Activated naive CD8-positive, alpha-beta T cell (primary cell): ENCODE data around the gene EIF4G2.

Source experiments
- H3K27ac Mint-ChIP-seq: one replicate; pipeline ENCODE4 v1.8.0; 2021; ENCODE audit warnings: mixed read lengths
- H3K27me3 Mint-ChIP-seq: one replicate; pipeline ENCODE4 v1.8.0; 2021; ENCODE audit warnings: mixed read lengths
- H3K36me3 Mint-ChIP-seq: one replicate; pipeline ENCODE4 v1.8.0; 2021; ENCODE audit warnings: mixed read lengths
- H3K4me1 Mint-ChIP-seq: one replicate; pipeline ENCODE4 v1.8.0; 2021; ENCODE audit warnings: low read depth, mixed read lengths
- H3K4me3 Mint-ChIP-seq: one replicate; pipeline ENCODE4 v1.8.0; 2021; ENCODE audit warnings: mild to moderate bottlenecking, mixed read lengths
- H3K9me3 Mint-ChIP-seq: one replicate; pipeline ENCODE4 v1.8.0; 2021; ENCODE audit warnings: low read depth, mixed read lengths

The EIF4G2 gene

GRCh38 chr11:10797001-10797400, 11.7 kb downstream of the EIF4G2 start:
- H3K4me3 Mint-ChIP-seq = no peak overlapping the region
- peaks cover 35% of the 10 kb centered on the region for H3K36me3 Mint-ChIP-seq
- H3K27ac Mint-ChIP-seq = peak overlapping the region; percentile 59
- peaks cover 63% of the 10 kb centered on the region for H3K4me1 Mint-ChIP-seq
- no peaks in the 10 kb centered on the region for H3K9me3 Mint-ChIP-seq
- H3K27me3 Mint-ChIP-seq = no peaks in the 10 kb centered on the region

- H3K9me3 Mint-ChIP-seq = no peaks in the 10 kb centered on the region
- H3K27ac Mint-ChIP-seq = peak overlapping the region; percentile 19
- H3K4me3 Mint-ChIP-seq = no peak overlapping the region
- H3K4me1 Mint-ChIP-seq = peaks cover 55% of the 10 kb centered on the region
- peaks cover 30% of the 10 kb centered on the region for H3K36me3 Mint-ChIP-seq
- H3K27me3 Mint-ChIP-seq = no peaks in the 10 kb centered on the region
Measured at GRCh38 chr11:10796191-10796590, 12.5 kb downstream of the EIF4G2 start.

- Mint-ChIP-seq H3K4me3 (no peak overlapping the region), H3K36me3 (peaks cover 11% of the 10 kb centered on the region), H3K27ac (no peak overlapping the region), H3K27me3 (no peaks in the 10 kb centered on the region), H3K9me3 (no peaks in the 10 kb centered on the region), H3K4me1 (peaks cover 30% of the 10 kb centered on the region)
Measured at GRCh38 chr11:10793470-10794255, 15.1 kb downstream of the EIF4G2 start.

GRCh38 chr11:10792385-10793068, 16.2 kb downstream of the EIF4G2 start:
- Mint-ChIP-seq H3K27me3 (no peaks in the 10 kb centered on the region), H3K9me3 (no peaks in the 10 kb centered on the region), H3K4me1 (peaks cover 23% of the 10 kb centered on the region), H3K4me3 (no peak overlapping the region), H3K27ac (no peak overlapping the region), H3K36me3 (peaks cover 10% of the 10 kb centered on the region)

GRCh38 chr11:10786451-10786850, 22.3 kb downstream of the EIF4G2 start:
- Mint-ChIP-seq H3K27me3 (no peaks in the 10 kb centered on the region), H3K4me3 (no peak overlapping the region), H3K4me1 (no peaks in the 10 kb centered on the region), H3K27ac (no peak overlapping the region), H3K9me3 (no peaks in the 10 kb centered on the region), H3K36me3 (no peaks in the 10 kb centered on the region)

GRCh38 chr11:10785146-10785474, 23.6 kb downstream of the EIF4G2 start:
- H3K4me1 Mint-ChIP-seq = no peaks in the 10 kb centered on the region
- H3K4me3 Mint-ChIP-seq = no peak overlapping the region
- no peaks in the 10 kb centered on the region for H3K36me3 Mint-ChIP-seq
- H3K27ac Mint-ChIP-seq = no peak overlapping the region
- H3K9me3 Mint-ChIP-seq = no peaks in the 10 kb centered on the region
- H3K27me3 Mint-ChIP-seq = no peaks in the 10 kb centered on the region

- Mint-ChIP-seq H3K4me1 (no peaks in the 10 kb centered on the region), H3K27ac (no peak overlapping the region), H3K27me3 (no peaks in the 10 kb centered on the region), H3K4me3 (no peak overlapping the region), H3K9me3 (no peaks in the 10 kb centered on the region), H3K36me3 (no peaks in the 10 kb centered on the region)
Measured at GRCh38 chr11:10784232-10785145, 24.2 kb downstream of the EIF4G2 start.

GRCh38 chr11:10780040-10780439, 28.7 kb downstream of the EIF4G2 start:
- Mint-ChIP-seq H3K27ac (no peak overlapping the region), H3K4me3 (no peak overlapping the region), H3K4me1 (no peaks in the 10 kb centered on the region), H3K36me3 (peaks cover 3% of the 10 kb centered on the region), H3K27me3 (no peaks in the 10 kb centered on the region), H3K9me3 (no peaks in the 10 kb centered on the region)

GRCh38 chr11:10779086-10779485, 29.6 kb downstream of the EIF4G2 start:
- Mint-ChIP-seq H3K27ac (no peak overlapping the region), H3K4me3 (no peak overlapping the region), H3K36me3 (peaks cover 6% of the 10 kb centered on the region), H3K4me1 (no peaks in the 10 kb centered on the region), H3K9me3 (no peaks in the 10 kb centered on the region), H3K27me3 (no peaks in the 10 kb centered on the region)

GRCh38 chr11:10778217-10778970, 30.3 kb downstream of the EIF4G2 start:
- Mint-ChIP-seq H3K27ac (no peak overlapping the region), H3K4me1 (no peaks in the 10 kb centered on the region), H3K4me3 (no peak overlapping the region), H3K36me3 (peaks cover 6% of the 10 kb centered on the region), H3K9me3 (no peaks in the 10 kb centered on the region), H3K27me3 (no peaks in the 10 kb centered on the region)

- Mint-ChIP-seq H3K4me1 (no peaks in the 10 kb centered on the region), H3K27ac (no peak overlapping the region), H3K4me3 (no peak overlapping the region), H3K9me3 (no peaks in the 10 kb centered on the region), H3K36me3 (peaks cover 6% of the 10 kb centered on the region), H3K27me3 (no peaks in the 10 kb centered on the region)
Measured at GRCh38 chr11:10777806-10778205, 30.9 kb downstream of the EIF4G2 start.

GRCh38 chr11:10777393-10777793, 31.3 kb downstream of the EIF4G2 start:
- H3K27me3 Mint-ChIP-seq = no peaks in the 10 kb centered on the region
- no peak overlapping the region for H3K4me3 Mint-ChIP-seq
- H3K4me1 Mint-ChIP-seq = no peaks in the 10 kb centered on the region
- H3K36me3 Mint-ChIP-seq = peaks cover 6% of the 10 kb centered on the region
- H3K9me3 Mint-ChIP-seq = no peaks in the 10 kb centered on the region
- H3K27ac Mint-ChIP-seq = peak overlapping the region; percentile 55

GRCh38 chr11:10774811-10775210, 33.9 kb downstream of the EIF4G2 start:
- Mint-ChIP-seq H3K9me3 (no peaks in the 10 kb centered on the region), H3K27me3 (no peaks in the 10 kb centered on the region), H3K36me3 (peaks cover 12% of the 10 kb centered on the region), H3K27ac (peak overlapping the region; percentile 23), H3K4me1 (no peaks in the 10 kb centered on the region), H3K4me3 (no peak overlapping the region)

GRCh38 chr11:10771457-10771856, 37.3 kb downstream of the EIF4G2 start:
- H3K4me1 Mint-ChIP-seq = no peaks in the 10 kb centered on the region
- H3K4me3 Mint-ChIP-seq = no peak overlapping the region
- no peak overlapping the region for H3K27ac Mint-ChIP-seq
- peaks cover 18% of the 10 kb centered on the region for H3K36me3 Mint-ChIP-seq
- no peaks in the 10 kb centered on the region for H3K27me3 Mint-ChIP-seq
- no peaks in the 10 kb centered on the region for H3K9me3 Mint-ChIP-seq
